ENCODE measurements around the gene LMF1. TPM values are rescaled to one million over a fixed set of nuclear protein-coding genes. Genes with fewer than 3 reads are reported as not detected.
"Not testable (repeated sequence)": the region's sequence is repeated elsewhere in the genome, so short reads cannot be mapped to it uniquely, and the experiment has no call there.

Gene LMF1
- total RNA-seq, 1 experiment from 2014 or later, result 13.5 TPM

DNA sequence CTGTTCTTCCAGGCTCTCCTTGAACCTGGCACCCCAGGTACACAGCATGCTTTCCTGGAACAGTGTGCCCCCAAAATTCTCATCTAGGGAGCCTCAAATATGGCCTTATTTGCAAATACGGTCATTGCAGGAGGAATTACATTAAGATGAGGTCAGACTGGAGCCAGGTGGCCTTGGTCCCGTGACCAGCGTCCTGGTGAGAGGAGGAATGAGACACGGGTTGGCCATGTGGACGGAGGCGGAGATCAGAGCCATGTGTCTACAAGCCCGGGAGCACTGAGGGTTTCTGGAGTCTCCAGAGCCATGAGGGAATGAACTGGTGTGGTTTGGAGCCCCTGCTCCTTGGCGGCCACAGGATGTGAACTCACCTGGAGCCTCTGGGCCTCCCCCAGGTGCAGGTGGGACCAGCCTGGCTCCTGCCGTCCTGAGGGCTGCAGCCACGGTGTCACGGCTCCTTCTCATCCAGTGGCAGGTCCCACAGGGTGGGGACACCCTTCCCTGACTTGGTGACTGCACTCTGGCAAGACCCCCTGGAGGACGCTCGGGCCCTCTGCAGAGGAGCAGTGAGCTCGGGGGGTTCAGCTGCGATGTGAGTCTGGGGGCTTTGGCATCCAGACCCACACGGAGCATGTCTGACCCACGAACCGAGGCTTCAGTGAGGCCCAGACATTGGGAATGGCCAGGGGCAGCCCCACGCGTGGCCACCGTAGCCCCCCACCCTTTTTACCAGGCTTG, 148.4 kb downstream of the LMF1 start:
- Histone ChIP-seq H3F3A (ENCODE audit: low read length, unreplicated experiment) (no peaks in the 10 kb centered on the region), H3K4me2 (ENCODE audit: low read length) (no peak overlapping the region), H3K9me3 (ENCODE audit: low read length) (no peaks in the 10 kb centered on the region), H4K20me1 (ENCODE audit: low read length) (no peaks in the 10 kb centered on the region), H3K9me2 (replicated peaks; ENCODE audit: low read length) (no peaks in the 10 kb centered on the region), H3K36me3 (ENCODE audit: low read depth, low read length) (no peaks in the 10 kb centered on the region), H3K9ac (ENCODE audit: low read length) (no peak overlapping the region), H3K4me1 (ENCODE audit: insufficient read depth, low read length) (no peaks in the 10 kb centered on the region), H3K27ac (ENCODE audit: low read length) (no peak overlapping the region), H3K4me3 (ENCODE audit: low read length) (no peak overlapping the region), H2AFZ (ENCODE audit: low read length) (no peak overlapping the region), H3K27me3 (ENCODE audit: low read length) (no peaks in the 10 kb centered on the region), H3K79me2 (ENCODE audit: low read length) (no peaks in the 10 kb centered on the region)
- ChIA-PET CTCF (no interaction called here), POLR2A (ENCODE audit: unreplicated experiment) (no interaction called here)
- ATAC-seq (no peak), DNase-seq (no peak)
- BruUV-seq (replicated peaks), result no TSS peak
- intact Hi-C loops (cut with micrococcal nuclease), result no loop called here
- no peak for TF ChIP-seq EZH2 (IDR thresholded peaks at IDR 0.05; ENCODE audit: low read length, unreplicated experiment)
- TF ChIP-seq EZH2phosphoT487 (IDR thresholded peaks at IDR 0.05; ENCODE audit: borderline replicate concordance, low read length), result no peak
- TF ChIP-seq, protein P1, sequence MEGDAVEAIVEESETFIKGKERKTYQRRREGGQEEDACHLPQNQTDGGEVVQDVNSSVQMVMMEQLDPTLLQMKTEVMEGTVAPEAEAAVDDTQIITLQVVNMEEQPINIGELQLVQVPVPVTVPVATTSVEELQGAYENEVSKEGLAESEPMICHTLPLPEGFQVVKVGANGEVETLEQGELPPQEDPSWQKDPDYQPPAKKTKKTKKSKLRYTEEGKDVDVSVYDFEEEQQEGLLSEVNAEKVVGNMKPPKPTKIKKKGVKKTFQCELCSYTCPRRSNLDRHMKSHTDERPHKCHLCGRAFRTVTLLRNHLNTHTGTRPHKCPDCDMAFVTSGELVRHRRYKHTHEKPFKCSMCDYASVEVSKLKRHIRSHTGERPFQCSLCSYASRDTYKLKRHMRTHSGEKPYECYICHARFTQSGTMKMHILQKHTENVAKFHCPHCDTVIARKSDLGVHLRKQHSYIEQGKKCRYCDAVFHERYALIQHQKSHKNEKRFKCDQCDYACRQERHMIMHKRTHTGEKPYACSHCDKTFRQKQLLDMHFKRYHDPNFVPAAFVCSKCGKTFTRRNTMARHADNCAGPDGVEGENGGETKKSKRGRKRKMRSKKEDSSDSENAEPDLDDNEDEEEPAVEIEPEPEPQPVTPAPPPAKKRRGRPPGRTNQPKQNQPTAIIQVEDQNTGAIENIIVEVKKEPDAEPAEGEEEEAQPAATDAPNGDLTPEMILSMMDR (conservative IDR thresholded peaks at IDR 0.05; ENCODE audit: low read depth, low read length), result no peak

DNA sequence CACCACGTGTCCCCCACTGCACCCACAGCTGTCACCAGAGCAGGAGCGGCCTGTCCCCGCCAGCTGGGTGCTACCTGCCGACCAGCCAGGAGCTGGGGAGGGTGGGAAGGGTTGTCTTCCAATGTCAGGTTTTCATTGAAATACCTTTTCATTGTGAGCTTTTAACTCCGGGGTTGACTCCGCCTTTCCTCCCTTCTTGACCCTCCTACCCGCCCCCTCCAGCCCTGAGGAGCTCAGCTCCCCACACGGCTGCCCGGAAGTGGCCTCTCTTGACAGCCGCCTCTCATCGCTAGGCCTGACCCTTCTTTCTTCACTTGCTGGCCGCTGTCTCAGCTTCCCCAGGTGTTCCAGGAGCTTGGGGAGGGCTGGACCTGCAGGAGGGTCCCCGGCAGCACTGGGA, 149.0 kb downstream of the LMF1 start:
- ChIA-PET CTCF (no interaction called here), POLR2A (ENCODE audit: unreplicated experiment) (no interaction called here)
- no peak overlapping the region for H2AFZ ChIP-seq (ENCODE audit: low read length)
- no peaks in the 10 kb centered on the region for H3K9me3 ChIP-seq (ENCODE audit: low read length)
- TF ChIP-seq EZH2 (IDR thresholded peaks at IDR 0.05; ENCODE audit: low read length, unreplicated experiment) (no peak), EZH2phosphoT487 (IDR thresholded peaks at IDR 0.05; ENCODE audit: borderline replicate concordance, low read length) (no peak)
- TF ChIP-seq, protein P1 (conservative IDR thresholded peaks at IDR 0.05; ENCODE audit: low read depth, low read length), result no peak
- no peak for DNase-seq
- no peaks in the 10 kb centered on the region for H4K20me1 ChIP-seq (ENCODE audit: low read length)
- no peak for ATAC-seq
- no peaks in the 10 kb centered on the region for H3F3A ChIP-seq (ENCODE audit: low read length, unreplicated experiment)
- no peak overlapping the region for H3K4me3 ChIP-seq (ENCODE audit: low read length)
- no peak overlapping the region for H3K4me2 ChIP-seq (ENCODE audit: low read length)
- BruUV-seq (replicated peaks), result no TSS peak
- no peak overlapping the region for H3K9ac ChIP-seq (ENCODE audit: low read length)
- H3K27me3 ChIP-seq (ENCODE audit: low read length), result no peaks in the 10 kb centered on the region
- H3K9me2 ChIP-seq (replicated peaks; ENCODE audit: low read length), result no peaks in the 10 kb centered on the region
- no peak overlapping the region for H3K27ac ChIP-seq (ENCODE audit: low read length)
- H3K4me1 ChIP-seq (ENCODE audit: insufficient read depth, low read length), result no peaks in the 10 kb centered on the region
- no peaks in the 10 kb centered on the region for H3K36me3 ChIP-seq (ENCODE audit: low read depth, low read length)
- intact Hi-C loops (cut with micrococcal nuclease), result no loop called here
- H3K79me2 ChIP-seq (ENCODE audit: low read length), result no peaks in the 10 kb centered on the region

DNA sequence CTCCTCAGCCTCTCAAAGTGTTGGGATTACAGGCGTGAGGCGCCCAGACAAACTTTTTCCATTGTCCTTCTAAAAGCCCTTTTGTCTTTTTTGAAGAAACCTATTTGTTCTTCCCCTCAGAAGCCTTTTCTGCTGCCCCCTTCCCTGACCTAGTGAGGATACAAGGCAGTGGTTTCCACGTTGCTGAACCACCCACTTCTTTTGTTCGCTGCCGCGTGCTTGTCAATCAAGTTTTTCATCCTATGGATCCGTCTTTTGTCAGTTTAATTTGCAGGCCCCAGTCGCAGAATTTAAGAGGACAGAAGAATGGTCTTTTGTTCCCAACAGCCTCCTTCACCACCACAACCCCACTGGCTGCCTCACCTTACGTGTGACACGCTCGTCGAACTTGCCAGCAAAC, 150.0 kb downstream of the LMF1 start:
- CTCF ChIA-PET, result no interaction called here
- no TSS peak for BruUV-seq (replicated peaks)
- no peaks in the 10 kb centered on the region for H3K79me2 ChIP-seq (ENCODE audit: low read length)
- POLR2A ChIA-PET (ENCODE audit: unreplicated experiment), result no interaction called here
- H3K27me3 ChIP-seq (ENCODE audit: low read length), result no peaks in the 10 kb centered on the region
- no peak overlapping the region for H3K9ac ChIP-seq (ENCODE audit: low read length)
- H3K36me3 ChIP-seq (ENCODE audit: low read depth, low read length), result no peaks in the 10 kb centered on the region
- H2AFZ ChIP-seq (ENCODE audit: low read length), result no peak overlapping the region
- no peaks in the 10 kb centered on the region for H3K9me3 ChIP-seq (ENCODE audit: low read length)
- H3K9me2 ChIP-seq (replicated peaks; ENCODE audit: low read length), result no peaks in the 10 kb centered on the region
- H4K20me1 ChIP-seq (ENCODE audit: low read length), result no peaks in the 10 kb centered on the region
- no peak overlapping the region for H3K4me3 ChIP-seq (ENCODE audit: low read length)
- TF ChIP-seq EZH2phosphoT487 (IDR thresholded peaks at IDR 0.05; ENCODE audit: borderline replicate concordance, low read length), result no peak
- H3K27ac ChIP-seq (ENCODE audit: low read length), result no peak overlapping the region
- no peak overlapping the region for H3K4me2 ChIP-seq (ENCODE audit: low read length)
- no peak for DNase-seq
- intact Hi-C loops (cut with micrococcal nuclease), result no loop called here
- H3K4me1 ChIP-seq (ENCODE audit: insufficient read depth, low read length), result no peaks in the 10 kb centered on the region
- ATAC-seq, result no peak
- no peaks in the 10 kb centered on the region for H3F3A ChIP-seq (ENCODE audit: low read length, unreplicated experiment)

DNA sequence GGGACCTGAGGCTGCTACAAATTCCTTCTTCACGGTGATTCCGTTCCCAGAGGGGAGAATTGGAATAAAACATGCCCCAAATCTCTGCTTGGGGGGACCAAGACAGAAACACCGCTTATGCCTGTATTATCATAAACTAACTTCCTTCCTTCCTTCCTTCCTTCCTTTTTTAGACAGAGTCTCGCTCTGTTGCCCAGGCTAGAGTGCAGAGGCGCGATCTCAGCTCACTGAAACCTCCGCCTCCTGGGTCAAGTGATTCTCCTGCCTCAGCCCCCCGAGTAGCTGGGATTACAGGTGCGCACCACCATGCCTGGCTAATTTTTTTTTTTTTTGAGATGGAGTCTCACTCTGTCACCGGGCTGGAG, 150.8 kb downstream of the LMF1 start:
- H3K27ac ChIP-seq (ENCODE audit: low read length); H4K20me1 ChIP-seq (ENCODE audit: low read length); H3K36me3 ChIP-seq (ENCODE audit: low read depth, low read length); ATAC-seq; DNase-seq; intact Hi-C loops (cut with micrococcal nuclease); H3K4me3 ChIP-seq (ENCODE audit: low read length); H3K9ac ChIP-seq (ENCODE audit: low read length); H3K9me2 ChIP-seq (replicated peaks; ENCODE audit: low read length); H3K27me3 ChIP-seq (ENCODE audit: low read length); CTCF ChIA-PET; H3K79me2 ChIP-seq (ENCODE audit: low read length); H3F3A ChIP-seq (ENCODE audit: low read length, unreplicated experiment); H3K9me3 ChIP-seq (ENCODE audit: low read length); H2AFZ ChIP-seq (ENCODE audit: low read length); BruUV-seq (replicated peaks); H3K4me2 ChIP-seq (ENCODE audit: low read length); H3K4me1 ChIP-seq (ENCODE audit: insufficient read depth, low read length); POLR2A ChIA-PET (ENCODE audit: unreplicated experiment): not testable (repeated sequence)
